Measurements from ENCODE around the gene CDC42EP5. TPM values are rescaled to one million over a fixed set of nuclear protein-coding genes. Genes with fewer than 3 reads are reported as not detected.

CDC42EP5 gene
- total RNA-seq, 1 donor from 2014 or later = 21.4 TPM

DNA sequence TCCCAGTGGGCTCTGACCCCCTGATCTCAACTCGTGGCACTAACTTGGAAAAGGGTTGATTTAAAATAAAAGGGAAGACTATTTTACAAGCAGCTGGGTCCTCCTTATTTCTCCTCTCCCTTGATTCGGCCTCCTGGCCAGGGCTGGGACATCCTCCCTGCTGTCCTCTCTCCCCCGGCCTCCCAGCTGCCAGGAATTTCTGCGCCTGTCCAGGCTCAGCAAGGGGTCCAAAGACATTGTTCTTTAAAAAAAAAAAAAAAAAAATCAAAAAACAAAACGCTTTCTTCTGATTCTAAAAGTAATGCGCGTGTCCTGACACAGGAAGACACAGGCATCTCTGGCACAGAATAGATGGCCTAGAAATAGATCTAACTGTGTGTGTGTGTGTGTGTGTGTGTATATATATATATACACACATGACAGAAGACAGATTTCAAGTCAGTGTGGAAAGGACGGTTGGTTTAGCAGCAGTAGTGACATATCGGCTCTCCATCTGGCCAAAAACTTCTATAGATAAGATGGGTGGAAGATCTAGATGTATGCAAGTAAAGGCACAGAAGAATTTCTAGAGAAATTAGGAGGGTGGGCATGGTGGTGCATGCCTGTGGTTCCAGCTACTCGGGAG is 36.4 kb downstream of the CDC42EP5 start:
- Mint-ChIP-seq H3K9me3 (ENCODE audit: unreplicated experiment) (no peaks in the 10 kb centered on the region), H3K36me3 (ENCODE audit: low read depth, unreplicated experiment) (no peaks in the 10 kb centered on the region), H3K27ac (ENCODE audit: unreplicated experiment) (peak overlapping the region; percentile 9), H3K4me1 (ENCODE audit: unreplicated experiment) (peaks cover 2% of the 10 kb centered on the region), H3K27me3 (ENCODE audit: unreplicated experiment) (no peaks in the 10 kb centered on the region), H3K4me3 (ENCODE audit: unreplicated experiment) (peak overlapping the region; percentile 19)
- TF ChIP-seq CTCF (IDR thresholded peaks at IDR 0.05; ENCODE audit: unreplicated experiment) = no peak
- no peak for DNase-seq (ENCODE audit: low spot score)

DNA sequence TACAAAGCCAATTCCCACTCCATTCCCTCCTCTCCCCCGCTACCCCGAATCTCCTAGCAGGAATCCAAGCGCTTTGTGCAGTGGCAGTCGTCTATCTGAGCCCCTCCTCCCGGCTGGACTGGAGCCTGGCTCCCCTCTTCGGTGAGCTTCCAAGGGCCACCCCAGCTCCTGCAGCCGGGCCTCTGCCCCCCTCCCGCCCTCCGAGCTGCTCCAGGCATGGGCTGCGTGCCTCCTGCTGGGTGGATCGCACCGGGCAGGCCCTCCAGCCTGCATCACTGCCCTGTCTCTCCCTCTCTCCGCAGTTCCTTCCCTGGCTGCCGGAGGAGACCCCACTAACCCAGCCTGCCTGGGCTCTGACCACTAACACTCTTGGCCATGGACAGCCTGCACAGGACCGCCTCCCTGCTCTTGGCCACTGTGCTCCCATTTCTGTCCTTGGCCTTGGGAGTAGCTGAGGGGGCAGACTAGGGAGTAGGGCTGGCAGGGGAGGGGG is 37.0 kb downstream of the CDC42EP5 start:
- no peaks in the 10 kb centered on the region for H3K36me3 Mint-ChIP-seq (ENCODE audit: low read depth, unreplicated experiment)
- no peak for TF ChIP-seq CTCF (IDR thresholded peaks at IDR 0.05; ENCODE audit: unreplicated experiment)
- DNase-seq (ENCODE audit: low spot score) = no peak
- H3K4me1 Mint-ChIP-seq (ENCODE audit: unreplicated experiment) = peaks cover 6% of the 10 kb centered on the region
- peak overlapping the region; percentile 9 for H3K27ac Mint-ChIP-seq (ENCODE audit: unreplicated experiment)
- H3K4me3 Mint-ChIP-seq (ENCODE audit: unreplicated experiment) = no peak overlapping the region
- no peaks in the 10 kb centered on the region for H3K9me3 Mint-ChIP-seq (ENCODE audit: unreplicated experiment)
- peaks cover 3% of the 10 kb centered on the region for H3K27me3 Mint-ChIP-seq (ENCODE audit: unreplicated experiment)

GRCh38 chr19:54435551-54436016 is 37.5 kb downstream of the CDC42EP5 start:
- Mint-ChIP-seq H3K4me3 (ENCODE audit: unreplicated experiment) (no peak overlapping the region), H3K27me3 (ENCODE audit: unreplicated experiment) (peaks cover 3% of the 10 kb centered on the region), H3K27ac (ENCODE audit: unreplicated experiment) (no peak overlapping the region), H3K9me3 (ENCODE audit: unreplicated experiment) (no peaks in the 10 kb centered on the region), H3K4me1 (ENCODE audit: unreplicated experiment) (peaks cover 7% of the 10 kb centered on the region), H3K36me3 (ENCODE audit: low read depth, unreplicated experiment) (no peaks in the 10 kb centered on the region)
- DNase-seq (ENCODE audit: low spot score) = no peak
- no peak for TF ChIP-seq CTCF (IDR thresholded peaks at IDR 0.05; ENCODE audit: unreplicated experiment)

DNA sequence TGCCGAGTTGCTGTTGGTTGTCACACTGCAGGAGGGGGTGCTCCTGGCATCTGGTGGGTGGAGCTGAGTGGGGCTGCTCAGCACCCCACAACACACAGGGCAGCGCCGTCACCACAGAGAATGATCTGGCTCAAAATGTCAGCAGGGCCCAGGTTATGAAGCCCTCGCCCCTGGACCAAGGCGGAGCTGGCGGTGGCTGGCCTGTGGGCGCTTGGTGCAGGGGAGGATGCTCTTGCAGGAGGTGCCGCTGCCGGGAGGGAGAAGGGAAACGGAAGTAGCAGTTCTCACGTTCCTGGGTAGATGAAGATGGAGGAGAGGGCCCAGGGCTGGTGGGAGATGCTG is 38.3 kb downstream of the CDC42EP5 start:
- no peak for DNase-seq (ENCODE audit: low spot score)
- Mint-ChIP-seq H3K27ac (ENCODE audit: unreplicated experiment) (no peak overlapping the region), H3K27me3 (ENCODE audit: unreplicated experiment) (peaks cover 3% of the 10 kb centered on the region), H3K4me1 (ENCODE audit: unreplicated experiment) (peaks cover 7% of the 10 kb centered on the region), H3K4me3 (ENCODE audit: unreplicated experiment) (peak overlapping the region; percentile 56), H3K36me3 (ENCODE audit: low read depth, unreplicated experiment) (no peaks in the 10 kb centered on the region), H3K9me3 (ENCODE audit: unreplicated experiment) (no peaks in the 10 kb centered on the region)
- no peak for TF ChIP-seq CTCF (IDR thresholded peaks at IDR 0.05; ENCODE audit: unreplicated experiment)

- Mint-ChIP-seq H3K27ac (ENCODE audit: unreplicated experiment) (no peak overlapping the region), H3K27me3 (ENCODE audit: unreplicated experiment) (peaks cover 4% of the 10 kb centered on the region), H3K4me3 (ENCODE audit: unreplicated experiment) (peak overlapping the region; percentile 42), H3K36me3 (ENCODE audit: low read depth, unreplicated experiment) (no peaks in the 10 kb centered on the region), H3K9me3 (ENCODE audit: unreplicated experiment) (no peaks in the 10 kb centered on the region), H3K4me1 (ENCODE audit: unreplicated experiment) (peaks cover 7% of the 10 kb centered on the region)
- no peak for TF ChIP-seq CTCF (IDR thresholded peaks at IDR 0.05; ENCODE audit: unreplicated experiment)
- DNase-seq (ENCODE audit: low spot score) = no peak
Measured at GRCh38 chr19:54434112-54434872, 38.8 kb downstream of the CDC42EP5 start.
